A673 (cell line): ENCODE results near the gene RELN.

Source experiments
- EZH2 ChIP-seq: fragments of 200-600 bp; sonication (generic); IDR thresholded peaks from 2 replicates; pipeline ENCODE4 v1.6.1; 2017; ENCODE audit warnings: borderline replicate concordance, low read depth, mild to moderate bottlenecking, mixed read lengths, antibody characterized with exemption, low read length; ENCODE audit not compliant: poor library complexity, severe bottlenecking
- TF ChIP-seq, protein P1 (sequence below): fragments of 300-800, 200-600 bp; sonication (generic); conservative IDR thresholded peaks from 2 replicates; pipeline ENCODE4 v1.5.1; 2017; ENCODE audit warnings: low read depth, mild to moderate bottlenecking, antibody characterized with exemption, low read length, moderate library complexity, mixed read lengths

DNA sequence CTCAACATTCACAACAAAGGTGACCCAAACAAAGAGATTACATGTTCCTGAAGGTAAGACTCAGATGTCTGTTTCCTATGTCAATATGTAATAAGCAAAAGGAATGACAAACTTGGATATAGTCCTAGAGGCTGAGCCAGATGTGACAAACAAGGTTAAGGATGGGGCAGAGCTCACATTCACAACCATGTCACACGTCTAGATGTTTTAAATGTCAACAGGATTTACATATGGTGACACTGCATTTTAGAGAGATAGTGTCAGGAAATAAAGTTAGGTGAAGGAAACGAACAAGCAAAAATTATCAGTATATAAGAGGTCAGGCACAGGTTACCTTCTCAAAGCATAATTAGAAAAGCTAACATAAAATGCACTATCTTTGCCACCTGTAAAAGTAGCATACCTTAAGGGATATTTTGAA is 8.4 kb downstream of the RELN start:
- TF ChIP-seq, protein P1, sequence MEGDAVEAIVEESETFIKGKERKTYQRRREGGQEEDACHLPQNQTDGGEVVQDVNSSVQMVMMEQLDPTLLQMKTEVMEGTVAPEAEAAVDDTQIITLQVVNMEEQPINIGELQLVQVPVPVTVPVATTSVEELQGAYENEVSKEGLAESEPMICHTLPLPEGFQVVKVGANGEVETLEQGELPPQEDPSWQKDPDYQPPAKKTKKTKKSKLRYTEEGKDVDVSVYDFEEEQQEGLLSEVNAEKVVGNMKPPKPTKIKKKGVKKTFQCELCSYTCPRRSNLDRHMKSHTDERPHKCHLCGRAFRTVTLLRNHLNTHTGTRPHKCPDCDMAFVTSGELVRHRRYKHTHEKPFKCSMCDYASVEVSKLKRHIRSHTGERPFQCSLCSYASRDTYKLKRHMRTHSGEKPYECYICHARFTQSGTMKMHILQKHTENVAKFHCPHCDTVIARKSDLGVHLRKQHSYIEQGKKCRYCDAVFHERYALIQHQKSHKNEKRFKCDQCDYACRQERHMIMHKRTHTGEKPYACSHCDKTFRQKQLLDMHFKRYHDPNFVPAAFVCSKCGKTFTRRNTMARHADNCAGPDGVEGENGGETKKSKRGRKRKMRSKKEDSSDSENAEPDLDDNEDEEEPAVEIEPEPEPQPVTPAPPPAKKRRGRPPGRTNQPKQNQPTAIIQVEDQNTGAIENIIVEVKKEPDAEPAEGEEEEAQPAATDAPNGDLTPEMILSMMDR = no peak
- no peak for TF ChIP-seq EZH2
